HG02763 (cell line): ENCODE measurements around the gene CC2D2B.
"Not testable (repeated sequence)": the region's sequence is repeated elsewhere in the genome, so short reads cannot be mapped to it uniquely, and the experiment has no call there.

Experiments
- ATAC-seq: cut with Tn5 transposase; IDR thresholded peaks from one replicate; pipeline ENCODE4 v1.9.1; 2021; ENCODE audit warnings: mild to moderate bottlenecking, moderate library complexity; ENCODE audit not compliant: unreplicated experiment

CC2D2B gene

DNA sequence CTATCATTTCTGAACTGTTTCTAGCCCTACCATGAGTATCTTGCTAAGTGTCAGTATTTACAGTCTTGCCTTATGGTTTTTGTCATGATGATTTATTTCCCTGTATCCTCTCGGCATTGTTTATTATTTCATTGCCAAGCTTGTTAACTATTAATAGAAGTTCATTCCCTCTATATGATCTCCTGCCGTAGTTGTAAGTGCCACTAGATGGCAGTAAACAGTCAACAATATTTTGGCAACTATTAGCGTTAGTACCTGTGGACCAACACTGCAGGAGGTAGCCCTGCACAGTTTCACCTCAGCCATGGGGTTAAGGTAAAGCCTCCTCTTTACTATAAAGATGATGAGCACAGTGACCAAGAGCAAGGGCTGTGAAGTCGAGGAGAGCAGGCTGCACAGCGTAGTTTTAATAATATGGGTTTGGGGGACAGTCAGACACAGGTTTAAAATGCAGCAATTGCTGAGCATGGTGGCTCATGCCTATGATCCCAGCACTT lies 109.5 kb downstream of the CC2D2B start:
- ATAC-seq: no peak

DNA sequence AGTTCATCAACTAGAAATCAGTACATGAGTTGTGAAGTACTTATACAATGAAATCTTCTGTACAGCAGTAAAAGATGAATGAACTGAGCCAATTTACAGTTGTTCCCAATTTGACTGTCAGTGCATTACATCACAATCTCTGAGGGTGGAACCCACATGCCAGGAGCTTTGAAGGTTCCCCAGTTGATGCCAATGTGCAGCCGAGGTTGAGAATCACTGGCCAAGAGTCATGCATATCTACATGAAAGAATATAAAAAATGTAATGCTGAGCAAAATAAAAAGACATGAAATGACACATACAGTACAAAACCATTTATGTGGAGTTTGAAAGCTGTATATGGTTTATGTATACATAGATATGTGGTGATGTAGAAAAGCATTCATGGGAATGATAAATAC lies 113.6 kb downstream of the CC2D2B start:
- no peak for ATAC-seq

DNA sequence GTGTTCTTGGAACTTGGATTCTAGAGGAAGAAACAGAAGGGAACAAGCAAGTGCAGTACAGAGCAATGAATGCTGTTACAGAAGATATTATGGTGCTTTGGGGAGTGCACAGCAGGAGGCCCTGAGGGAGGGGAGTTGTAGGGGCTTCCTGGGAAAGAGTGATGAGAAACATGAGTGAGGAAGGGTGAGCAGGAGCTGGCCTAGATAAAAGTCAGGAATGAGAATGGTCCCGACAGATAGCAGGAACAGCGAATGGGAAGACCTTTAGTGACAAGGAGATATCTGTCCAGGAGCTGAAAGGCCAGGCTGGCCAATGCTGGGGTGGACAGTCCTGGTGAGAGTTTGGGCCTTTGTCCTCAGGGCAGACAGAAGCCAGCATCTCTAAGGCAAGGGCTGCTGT lies 115.0 kb downstream of the CC2D2B start:
- no peak for ATAC-seq

- ATAC-seq: no peak
Measured at GRCh38 chr10:96023168-96023567, 115.4 kb downstream of the CC2D2B start.

- ATAC-seq: no peak
Measured at GRCh38 chr10:96025566-96025965, 117.8 kb downstream of the CC2D2B start.

DNA sequence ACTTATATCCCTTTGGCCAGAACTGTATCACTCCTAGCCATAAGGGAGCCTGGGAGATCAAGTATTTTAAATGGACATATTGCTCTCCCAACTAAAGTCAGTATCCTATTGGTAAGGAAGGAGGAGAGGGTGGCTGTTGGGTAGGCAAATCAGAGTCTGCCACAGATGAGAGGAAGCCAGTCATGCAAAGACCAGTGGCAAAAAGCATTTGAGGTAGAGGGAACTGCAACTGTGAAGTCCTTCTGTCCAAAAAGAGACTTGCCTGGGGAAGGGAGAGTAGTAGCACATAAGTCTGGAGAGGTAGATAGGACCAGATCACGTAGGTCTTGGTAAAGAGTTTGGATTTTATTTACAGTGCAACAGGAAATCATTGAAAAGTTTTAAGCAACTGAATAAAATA lies 126.8 kb downstream of the CC2D2B start:
- no peak for ATAC-seq

DNA sequence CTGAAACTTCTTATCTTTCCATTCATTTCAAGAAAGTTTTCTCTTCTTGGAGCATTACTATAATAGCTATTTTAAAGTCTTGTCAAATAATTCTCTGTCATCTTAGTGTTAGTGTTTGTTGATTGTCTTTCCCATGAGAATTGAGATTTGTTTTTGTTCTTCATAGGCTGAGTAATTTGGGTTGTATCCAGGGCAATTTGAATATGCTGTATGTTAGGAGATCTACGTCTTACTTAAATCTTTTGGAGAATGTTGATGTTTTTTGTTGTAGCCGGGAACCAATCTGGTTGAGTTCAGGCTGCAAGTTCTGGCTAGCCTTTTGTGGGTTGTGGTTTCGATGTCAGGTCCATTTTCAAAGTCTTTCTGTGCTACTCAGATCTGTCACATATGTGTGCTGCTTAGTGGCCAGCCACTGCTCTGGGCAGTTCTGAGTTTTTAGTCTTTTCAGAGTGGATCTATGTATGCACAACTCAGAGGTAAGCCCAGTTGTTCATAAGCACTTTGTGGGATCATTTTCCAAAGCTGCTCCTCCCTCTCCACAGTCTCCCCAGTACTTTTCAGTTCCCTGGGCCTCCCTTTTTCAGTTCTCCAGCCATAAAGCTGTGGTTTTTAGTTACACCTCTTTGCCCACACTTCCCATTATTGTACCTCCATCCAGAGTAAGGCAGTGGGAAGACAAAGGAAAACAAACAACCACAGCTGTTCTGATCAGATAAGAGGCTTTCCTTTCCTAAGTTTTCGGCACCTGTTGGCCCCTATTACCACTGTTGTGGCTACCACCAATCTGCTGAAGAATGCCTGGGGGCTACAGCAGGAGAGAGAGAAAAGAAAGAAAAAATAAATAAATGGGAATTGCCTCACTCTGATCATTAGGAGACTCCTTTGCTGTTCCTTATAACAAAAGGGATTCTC lies 131.0 kb downstream of the CC2D2B start:
- no peak for ATAC-seq

GRCh38 chr10:96041146-96041545 lies 133.4 kb downstream of the CC2D2B start:
- ATAC-seq: no peak

DNA sequence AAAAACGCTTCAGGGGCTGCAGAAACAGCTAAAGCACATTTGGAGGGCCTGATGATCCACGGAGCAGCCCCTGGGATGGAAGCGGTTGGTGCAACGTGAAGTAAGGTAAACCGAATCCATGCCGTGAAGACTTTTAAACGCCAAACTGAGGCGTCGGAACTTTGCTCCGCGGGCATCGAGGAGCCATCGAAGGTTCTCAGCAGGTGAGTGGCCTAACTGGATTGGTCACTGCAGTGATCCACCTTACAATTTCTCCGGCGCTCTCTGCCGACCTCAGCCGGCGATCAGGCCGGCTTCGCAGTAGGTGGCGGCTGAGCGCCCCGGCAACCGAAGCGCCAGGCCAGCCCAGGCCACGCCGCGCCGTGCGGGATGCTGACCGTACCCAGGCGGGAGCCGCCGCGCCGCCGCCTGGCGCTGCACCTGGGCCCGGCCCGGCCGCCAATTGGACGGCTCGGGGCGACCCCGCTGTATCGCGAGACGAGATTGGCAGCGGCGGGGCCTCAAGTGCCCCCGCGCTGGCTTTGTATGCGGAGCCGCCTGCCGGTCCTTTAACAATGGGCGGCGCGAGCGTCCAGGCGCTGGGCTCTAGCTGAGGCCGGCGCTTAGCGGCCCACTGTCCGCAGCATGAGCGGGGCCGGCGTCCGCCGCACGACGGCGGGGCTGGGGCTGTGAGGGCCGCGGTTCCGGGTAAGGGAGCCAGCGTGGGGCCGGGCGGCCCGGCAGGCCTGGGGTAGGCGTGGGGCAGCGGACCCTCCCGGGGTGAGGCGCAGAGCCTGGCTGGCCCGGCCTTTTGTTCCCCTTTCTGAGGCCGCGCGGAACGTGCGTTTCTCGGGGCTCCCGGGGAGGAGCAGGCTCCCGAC lies 135.5 kb downstream of the CC2D2B start, which contains the start of gene CCNJ:
Gene CCNJ (plus strand): TSS at position 551 of the 860 bp plus-strand sequence. CDS start 811 bp downstream, outside the sequence.
- ATAC-seq: peak; percentile 87

DNA sequence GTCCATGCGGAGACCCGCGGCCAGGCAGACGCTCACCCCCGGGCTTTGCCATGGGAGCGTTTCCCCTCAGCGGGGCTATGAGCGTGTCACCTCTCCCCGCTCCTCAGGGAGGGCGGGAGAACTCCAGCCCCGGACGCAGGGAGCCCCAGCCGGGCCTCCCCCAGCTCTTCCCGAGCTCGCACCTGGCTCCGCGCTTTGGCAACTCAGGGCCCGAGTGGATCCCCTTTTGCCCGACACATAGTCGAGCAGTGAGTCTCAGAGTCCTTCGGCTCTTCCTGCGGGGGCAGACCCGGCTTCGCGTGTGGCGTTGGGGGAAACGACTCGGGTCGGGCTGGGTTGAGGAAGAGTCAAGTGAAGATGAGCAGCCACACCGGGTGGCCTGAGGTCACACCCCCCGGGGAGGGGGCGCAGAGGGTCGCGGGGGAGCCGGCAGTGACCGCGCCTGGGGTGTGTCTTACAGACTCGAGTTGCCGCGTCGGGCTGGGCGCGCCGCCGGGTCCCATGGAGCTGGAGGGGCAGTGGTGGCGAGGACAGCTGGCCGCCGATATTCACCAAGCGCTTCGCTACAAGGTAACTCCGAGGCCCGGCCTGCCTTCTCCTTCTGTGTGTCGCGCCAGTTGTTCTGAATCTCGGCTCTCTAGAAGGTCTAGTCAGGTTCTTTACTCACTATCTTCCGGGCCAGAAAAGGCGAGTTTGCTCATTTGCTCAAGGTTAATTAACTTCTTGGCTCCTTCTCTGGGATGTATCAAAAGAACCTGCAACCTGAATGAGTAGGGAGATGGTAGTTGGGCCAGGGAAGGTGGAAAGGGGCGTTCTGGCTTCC lies 136.3 kb downstream of the CC2D2B start:
- peak; percentile 26 for ATAC-seq

- no peak for ATAC-seq
Measured at GRCh38 chr10:96044736-96045135, 137.0 kb downstream of the CC2D2B start.

- no peak for ATAC-seq
Measured at GRCh38 chr10:96046546-96046945, 138.8 kb downstream of the CC2D2B start.

DNA sequence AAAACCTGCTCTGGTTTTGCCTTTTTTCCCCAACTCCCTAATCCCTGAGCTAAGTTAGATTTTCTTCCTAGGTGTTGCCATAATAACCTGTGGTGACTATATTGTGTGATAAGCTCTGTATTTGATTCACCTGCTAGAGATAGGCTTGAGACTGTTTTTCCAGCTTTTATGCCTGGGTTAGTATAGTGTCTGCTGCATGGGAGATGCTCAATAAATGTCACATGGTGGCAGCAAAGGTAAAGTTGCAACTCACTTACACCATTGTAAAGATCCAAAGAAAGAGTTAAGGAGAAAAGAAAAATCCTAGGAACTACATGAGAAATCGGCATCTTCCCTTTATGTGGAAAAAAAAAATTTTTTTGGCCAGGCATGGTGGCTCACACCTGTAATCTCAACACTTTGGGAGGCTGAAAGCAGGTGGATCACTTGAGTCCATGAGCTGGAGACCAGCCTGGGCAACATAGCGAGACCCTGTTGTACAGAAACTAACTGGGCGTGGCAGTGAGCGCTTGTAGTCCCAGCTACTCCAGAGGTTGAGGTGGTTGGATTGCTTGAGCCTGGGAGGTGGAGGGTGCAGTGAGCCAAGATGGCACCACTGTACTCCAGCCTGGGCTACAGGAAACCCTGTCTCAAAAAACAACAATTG lies 139.4 kb downstream of the CC2D2B start:
- ATAC-seq: no peak

- ATAC-seq: not testable (repeated sequence)
Measured at GRCh38 chr10:96047925-96048324, 140.2 kb downstream of the CC2D2B start.

DNA sequence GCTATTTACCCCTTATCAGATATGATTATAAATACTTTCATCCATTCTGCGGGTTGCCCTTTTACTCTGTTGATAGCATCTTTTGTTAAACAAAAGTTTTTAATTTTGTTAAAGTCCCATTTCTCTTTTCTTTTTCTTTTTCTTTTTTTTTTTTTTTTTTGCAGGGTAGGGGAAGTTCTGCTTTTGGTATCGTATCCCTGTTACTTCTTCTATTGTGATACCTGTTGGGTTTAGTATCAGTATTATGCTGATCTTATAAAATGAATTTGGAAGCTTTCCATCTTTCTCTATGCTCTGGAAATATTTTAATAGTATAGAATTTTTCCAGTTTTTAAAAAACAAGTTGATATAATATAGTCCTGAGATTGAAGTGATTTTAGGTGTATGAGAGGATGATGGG lies 141.6 kb downstream of the CC2D2B start:
- no peak for ATAC-seq

GRCh38 chr10:96053985-96054384 lies 146.2 kb downstream of the CC2D2B start:
- ATAC-seq: no peak

DNA sequence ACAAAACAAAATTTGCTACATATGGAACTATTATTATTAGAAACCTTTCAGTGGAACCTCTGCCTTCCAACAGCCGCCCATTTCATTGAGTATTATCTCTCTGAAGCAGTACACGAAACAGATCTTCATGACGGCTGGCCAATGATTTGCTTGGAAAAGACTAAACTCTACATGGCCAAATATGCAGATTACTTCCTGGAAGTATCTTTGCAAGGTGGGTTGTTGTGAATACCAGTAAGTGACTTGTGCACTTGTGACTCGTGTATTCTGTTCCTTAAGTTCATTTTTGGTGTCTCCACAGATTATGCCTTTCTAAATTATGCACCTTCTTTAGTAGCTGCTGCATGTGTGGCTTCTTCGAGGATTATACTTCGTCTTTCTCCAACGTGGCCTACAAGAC lies 149.0 kb downstream of the CC2D2B start:
- no peak for ATAC-seq

- ATAC-seq: no peak
Measured at GRCh38 chr10:96061232-96061631, 153.5 kb downstream of the CC2D2B start.

DNA sequence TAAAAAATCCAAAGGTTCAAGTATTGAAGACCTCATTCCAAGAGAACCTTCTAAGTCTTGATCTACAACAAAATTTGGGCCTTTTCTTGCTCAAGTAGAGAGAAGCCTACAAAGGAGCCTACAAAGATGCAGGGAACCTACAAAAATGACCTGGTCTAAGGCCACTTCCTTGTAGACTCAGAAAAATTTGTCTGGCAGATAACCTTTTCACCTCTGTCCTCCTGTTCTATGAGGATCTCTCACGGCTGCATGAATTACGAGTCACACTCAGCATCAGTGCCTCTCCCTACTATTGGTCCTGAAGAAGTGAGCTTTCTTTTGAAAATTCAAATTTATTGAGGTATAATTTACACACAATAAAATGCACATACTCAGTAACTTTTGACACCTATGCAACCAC lies 164.9 kb downstream of the CC2D2B start:
- ATAC-seq: no peak

DNA sequence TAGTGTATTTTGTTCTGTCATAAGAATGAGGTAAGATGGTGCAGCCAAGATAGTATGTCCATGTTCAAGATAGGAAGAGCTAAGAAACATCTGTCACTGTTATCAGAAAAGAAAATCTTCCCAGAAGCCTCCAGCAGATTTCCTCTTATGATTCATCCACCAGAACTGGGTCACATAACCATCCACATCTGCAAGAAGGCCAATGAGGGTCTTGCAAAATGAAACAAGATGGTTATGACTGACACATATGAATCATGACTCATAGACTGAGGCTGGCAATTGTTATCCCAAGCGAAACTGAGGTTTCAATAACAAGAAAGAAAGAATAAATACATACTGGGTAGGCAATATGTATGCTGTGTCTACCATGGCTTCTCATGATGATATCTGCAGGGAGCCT lies 165.9 kb downstream of the CC2D2B start:
- ATAC-seq: no peak
